ENCODE results near the gene ANKMY2.

ANKMY2 gene

GRCh38 chr7:16583834-16584233 lies 61.7 kb downstream of the ANKMY2 start:
- no peak for DNase-seq (ENCODE audit: low read depth in 2 of 2, low spot score in 1 of 2)

DNA sequence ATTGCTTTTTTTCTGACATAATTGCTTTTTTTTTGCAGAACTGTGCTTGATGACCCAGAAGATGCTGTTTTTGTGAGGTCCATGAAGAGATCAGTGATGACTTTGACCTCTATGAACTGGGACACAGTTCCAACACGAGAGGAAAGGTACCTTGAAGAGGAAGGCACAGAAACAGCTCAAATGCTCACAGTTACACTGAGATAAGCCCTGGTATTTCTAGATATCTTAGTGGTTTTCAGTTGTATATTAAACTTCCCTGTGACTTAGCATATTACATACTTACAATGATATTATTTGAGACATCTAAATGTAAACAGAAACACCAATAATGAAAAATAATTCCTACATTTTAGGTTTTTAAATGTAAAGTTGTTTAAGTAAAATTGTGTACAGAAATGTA lies 64.3 kb downstream of the ANKMY2 start:
- no peak for DNase-seq (ENCODE audit: low read depth in 2 of 2, low spot score in 1 of 2)

GRCh38 chr7:16579216-16579615 lies 66.3 kb downstream of the ANKMY2 start:
- DNase-seq (ENCODE audit: low read depth in 2 of 2, low spot score in 1 of 2) = no peak

DNA sequence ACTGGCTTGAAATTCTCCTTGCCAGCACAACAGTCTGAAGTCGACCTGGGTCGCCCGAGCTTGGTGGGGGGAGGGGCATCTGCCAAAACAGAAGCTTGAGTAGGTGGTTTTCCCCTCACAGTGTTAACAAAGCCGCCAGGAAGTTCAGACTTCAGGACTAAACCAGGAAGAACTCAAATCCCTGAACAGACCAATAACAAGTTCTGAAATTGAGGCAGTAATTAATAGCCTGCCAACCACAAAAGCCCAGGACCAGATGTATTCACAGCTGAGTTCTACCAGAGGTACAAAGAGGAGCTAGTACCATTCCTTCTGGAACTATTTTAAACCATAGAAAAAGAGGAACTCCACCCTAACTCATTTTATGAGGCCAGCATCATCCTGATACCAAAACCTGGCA lies 73.6 kb downstream of the ANKMY2 start:
- DNase-seq (ENCODE audit: low read depth in 2 of 2, low spot score in 1 of 2) = no peak

GRCh38 chr7:16564909-16565426 lies 80.6 kb downstream of the ANKMY2 start:
- DNase-seq (ENCODE audit: low read depth in 2 of 2, low spot score in 1 of 2) = no peak

DNA sequence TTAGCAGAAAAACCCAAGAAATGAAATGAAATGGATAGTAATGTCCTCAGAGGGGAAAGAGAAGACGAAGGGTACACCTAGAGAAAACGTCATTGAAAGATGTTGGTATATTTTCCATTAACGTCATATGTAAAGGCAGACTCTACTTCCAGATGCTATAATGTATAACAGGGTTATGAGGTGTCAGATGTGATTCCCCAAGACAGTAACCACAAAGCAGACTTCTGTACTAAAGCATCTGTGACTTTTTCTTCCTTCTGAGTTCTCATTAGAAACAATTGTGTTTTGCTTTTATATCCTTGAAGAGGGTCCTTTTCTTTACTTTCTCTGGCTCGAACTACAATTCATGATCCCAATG lies 81.6 kb downstream of the ANKMY2 start:
- DNase-seq (ENCODE audit: low read depth in 2 of 2, low spot score in 1 of 2) = no peak

- no peak for DNase-seq (ENCODE audit: low read depth in 2 of 2, low spot score in 1 of 2)
These were observed 82.1 kb downstream of the ANKMY2 start for GRCh38 chr7:16563281-16564022.

DNA sequence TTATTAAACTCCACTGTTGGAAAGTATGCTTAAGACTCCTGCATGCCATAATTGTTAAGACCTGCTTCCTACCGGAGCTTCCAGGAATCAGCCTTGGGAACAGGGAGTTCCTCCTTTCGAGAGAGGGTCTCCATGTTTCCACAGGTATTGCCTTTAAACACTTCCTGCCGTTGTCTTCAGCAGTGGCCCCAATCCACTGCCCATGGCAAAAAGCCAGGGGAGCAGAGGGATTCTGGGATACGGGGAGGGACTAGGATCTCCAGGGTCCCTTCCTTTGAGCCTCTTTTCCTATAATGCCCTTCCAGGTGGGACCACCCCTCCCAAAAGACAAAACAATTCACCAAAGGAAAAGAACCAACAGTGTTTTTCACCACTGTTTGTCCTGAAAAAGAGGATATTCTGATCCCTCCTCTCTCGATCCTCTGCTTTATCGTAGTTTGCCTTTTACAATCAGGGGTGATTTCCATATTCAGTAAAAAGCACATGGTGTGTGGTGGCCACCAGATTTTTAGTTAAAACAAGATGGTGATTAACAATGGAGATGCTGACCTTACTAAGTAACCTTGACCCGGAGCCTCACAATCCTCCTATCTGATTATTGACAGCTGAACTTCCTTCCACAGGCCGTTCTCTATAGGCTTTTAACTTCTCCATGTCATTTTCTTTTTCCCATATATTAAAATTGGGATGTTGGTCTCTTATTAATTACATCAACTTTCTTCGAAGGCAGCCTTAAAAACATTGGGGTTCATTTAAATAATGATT lies 82.9 kb downstream of the ANKMY2 start:
- no peak for DNase-seq (ENCODE audit: low read depth in 2 of 2, low spot score in 1 of 2)

- no peak for DNase-seq (ENCODE audit: low read depth in 2 of 2, low spot score in 1 of 2)
These were observed 83.6 kb downstream of the ANKMY2 start for GRCh38 chr7:16561943-16562342.

DNA sequence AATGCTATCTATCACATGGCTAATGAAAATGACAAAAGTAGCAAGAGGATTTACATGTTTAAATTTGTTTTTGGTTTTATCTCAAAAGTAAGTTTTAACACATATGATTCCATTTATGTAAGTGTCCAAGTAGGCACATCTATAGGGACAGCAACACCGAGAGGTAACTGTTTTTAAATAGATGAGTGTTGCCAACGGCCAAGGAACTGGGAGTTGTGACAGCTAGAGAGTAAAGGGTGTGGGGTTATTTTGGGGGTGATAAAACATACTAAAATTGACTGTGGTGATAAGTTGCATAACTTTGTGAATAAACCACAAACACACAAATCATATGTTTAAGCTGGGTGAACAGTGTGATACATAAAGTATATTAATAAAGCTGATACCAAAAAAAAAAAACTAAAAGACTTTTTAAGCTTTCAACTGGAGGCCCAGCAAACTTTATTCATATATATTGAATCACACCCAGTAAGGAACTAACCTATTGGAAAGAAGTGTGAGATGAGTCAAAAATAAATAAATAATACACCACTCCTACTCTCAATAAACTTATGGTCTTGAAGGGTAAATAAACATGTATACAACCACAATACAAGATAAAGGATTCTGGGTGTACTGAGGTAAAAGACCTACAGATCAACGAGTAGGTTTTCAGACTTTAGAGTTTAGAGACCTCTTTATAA lies 85.9 kb downstream of the ANKMY2 start:
- no peak for DNase-seq (ENCODE audit: low read depth in 2 of 2, low spot score in 1 of 2)

GRCh38 chr7:16558761-16559302 lies 86.7 kb downstream of the ANKMY2 start:
- no peak for DNase-seq (ENCODE audit: low read depth in 2 of 2, low spot score in 1 of 2)

DNA sequence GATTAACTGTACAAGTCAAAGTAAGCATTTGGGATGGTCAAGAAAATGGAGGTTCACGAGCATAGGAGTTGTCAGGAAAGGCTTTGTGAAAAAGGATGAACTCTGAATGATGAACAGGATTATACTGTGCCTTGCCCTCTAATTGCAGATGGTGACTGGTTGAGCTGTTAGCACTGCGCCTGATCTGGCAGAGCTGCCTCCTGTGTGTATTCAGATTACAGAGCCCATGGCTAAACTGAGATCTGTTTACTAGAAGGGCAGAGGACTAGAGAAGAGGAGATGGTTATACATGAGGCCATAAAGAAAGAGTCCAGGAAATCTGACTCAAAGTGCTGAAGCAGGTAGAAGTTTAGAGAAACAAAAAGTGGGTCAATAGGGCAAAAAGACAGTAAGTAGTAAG lies 89.2 kb downstream of the ANKMY2 start:
- DNase-seq (ENCODE audit: low read depth in 2 of 2, low spot score in 1 of 2) = no peak

DNA sequence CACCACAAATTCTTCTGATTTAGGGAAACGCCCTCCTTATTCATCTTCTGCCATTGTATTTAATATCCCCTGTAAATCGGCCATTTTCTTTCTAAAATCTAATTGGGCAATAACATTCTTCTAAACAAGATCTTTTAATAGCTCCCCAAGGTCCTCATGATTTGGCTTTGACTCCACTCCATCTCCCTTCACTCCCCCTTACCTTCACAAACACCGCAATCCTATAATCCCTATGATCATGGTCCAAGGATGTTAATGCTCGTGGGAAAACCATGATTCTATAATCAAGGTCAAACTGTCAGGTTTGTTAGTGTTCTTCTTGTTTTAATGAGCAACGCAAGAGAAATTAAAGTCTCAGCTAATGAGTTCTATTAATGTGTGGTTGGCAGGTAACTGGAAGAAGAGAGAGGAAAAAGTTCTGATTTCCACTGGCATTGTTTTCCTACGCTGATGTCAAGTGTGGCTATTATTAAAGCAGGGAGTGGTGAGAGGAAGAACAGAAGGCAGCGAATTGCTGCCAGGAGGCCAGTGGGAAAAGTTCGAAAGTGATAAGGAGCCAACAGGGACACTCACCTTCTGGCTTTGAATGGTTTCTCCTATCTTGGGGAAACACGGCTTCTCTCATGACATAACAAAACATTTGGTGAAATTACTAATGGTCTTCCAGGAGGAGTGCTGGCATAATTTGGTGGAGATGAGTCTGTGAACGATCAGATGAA lies 90.9 kb downstream of the ANKMY2 start:
- DNase-seq (ENCODE audit: low read depth in 2 of 2, low spot score in 1 of 2) = no peak

DNA sequence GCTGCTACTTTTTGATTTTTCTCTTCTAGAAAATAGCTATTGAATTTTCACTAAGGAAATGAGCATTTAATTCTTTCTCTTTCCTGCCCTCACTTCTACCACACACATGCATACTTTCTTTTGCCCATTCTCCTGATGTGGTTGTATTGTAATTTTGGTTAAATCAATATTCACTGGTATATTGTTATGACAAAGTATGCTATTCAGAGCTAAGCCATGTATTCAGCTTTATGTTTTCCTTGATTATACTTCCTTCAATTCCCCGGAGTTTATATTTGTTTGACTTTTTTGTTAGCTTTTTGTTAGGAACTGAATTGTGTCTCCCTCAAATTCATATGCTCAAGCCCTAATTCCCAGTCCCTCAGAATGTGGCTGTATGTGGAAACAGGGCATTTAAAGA lies 94.9 kb downstream of the ANKMY2 start:
- DNase-seq (ENCODE audit: low read depth in 2 of 2, low spot score in 1 of 2) = no peak

Data from stimulated activated CD8-positive, alpha-beta memory T cell treated with anti-CD3 and anti-CD28 coated beads, Interleukin-4, amount 100 ng/mL, for 4 hours (primary cell).